ENCODE results near the gene WDFY4. TPM values are rescaled to one million over a fixed set of nuclear protein-coding genes. Genes with fewer than 3 reads are reported as not detected.

The WDFY4 gene
- polyA plus RNA-seq, 1 donor from 2014 or later, result not detected

DNA sequence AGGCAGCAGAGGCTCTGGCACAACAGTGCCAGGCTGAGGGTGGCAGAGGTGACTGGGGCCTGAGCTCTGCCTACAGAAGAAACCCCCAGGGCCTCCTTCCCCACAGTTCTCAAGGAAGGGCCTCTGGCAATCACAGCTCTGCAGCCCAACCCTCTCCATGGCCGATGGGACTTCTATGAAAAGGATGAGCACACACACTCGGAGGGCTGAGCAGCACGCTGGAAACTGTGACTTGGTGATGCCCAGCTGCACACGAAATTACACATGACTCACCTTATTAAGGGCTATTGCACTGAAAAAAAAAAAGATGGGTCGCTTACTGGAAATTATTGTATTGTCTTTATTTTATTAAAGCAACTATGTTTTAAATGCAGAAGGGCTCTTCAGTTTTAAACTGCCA, 297.9 kb downstream of the WDFY4 start:
- TF ChIP-seq POLR2AphosphoS5 (IDR thresholded peaks at IDR 0.05) (no peak), RAD21 (conservative IDR thresholded peaks at IDR 0.05) (no peak), CTCF (IDR thresholded peaks at IDR 0.05; ENCODE audit: poor library complexity, severe bottlenecking) (no peak), EZH2 (IDR thresholded peaks at IDR 0.05; ENCODE audit: borderline replicate concordance, insufficient read depth, low read length, poor library complexity, severe bottlenecking) (no peak), REST (IDR thresholded peaks at IDR 0.05; ENCODE audit: borderline replicate concordance) (no peak), SMC3 (conservative IDR thresholded peaks at IDR 0.05; ENCODE audit: poor library complexity) (no peak), EP300 (conservative IDR thresholded peaks at IDR 0.05; ENCODE audit: poor library complexity, severe bottlenecking) (no peak), MXI1 (conservative IDR thresholded peaks at IDR 0.05; ENCODE audit: poor library complexity, severe bottlenecking) (no peak), TAF1 (IDR thresholded peaks at IDR 0.05; ENCODE audit: low read depth) (no peak)
- no peaks in the 10 kb centered on the region for H3F3A ChIP-seq (ENCODE audit: insufficient read depth, low read length, poor library complexity, severe bottlenecking)
- H2AFZ ChIP-seq (ENCODE audit: low read depth, low read length), result no peak overlapping the region
- H3K9me3 ChIP-seq (ENCODE audit: low read length), result no peaks in the 10 kb centered on the region
- H3K4me2 ChIP-seq (ENCODE audit: low read length), result no peak overlapping the region
- no peaks in the 10 kb centered on the region for H3K79me2 ChIP-seq (replicated peaks; ENCODE audit: insufficient read depth, low read length)
- H3K27ac ChIP-seq (ENCODE audit: low read length), result no peak overlapping the region
- no peaks in the 10 kb centered on the region for H4K20me1 ChIP-seq (ENCODE audit: insufficient read depth)
- no peaks in the 10 kb centered on the region for H3K27me3 ChIP-seq (ENCODE audit: insufficient read depth, low read depth, low read length)
- H3K4me3 ChIP-seq (ENCODE audit: low read length), result no peak overlapping the region
- no peak overlapping the region for H3K9ac ChIP-seq (ENCODE audit: low read length)
- H3K36me3 ChIP-seq (ENCODE audit: insufficient read depth, low read length), result no peaks in the 10 kb centered on the region
- no peaks in the 10 kb centered on the region for H3K9me2 ChIP-seq (ENCODE audit: insufficient read depth, low read length)

GRCh38 chr10:48983648-48984351, 299.1 kb downstream of the WDFY4 start:
- no peak overlapping the region for H3K4me2 ChIP-seq (ENCODE audit: low read length)

More at GRCh38 chr10:48983648-48984351, 299.1 kb downstream of the WDFY4 start:
- Histone ChIP-seq H3K9me3 (ENCODE audit: low read length) (no peaks in the 10 kb centered on the region), H3K9me2 (ENCODE audit: insufficient read depth, low read length) (no peaks in the 10 kb centered on the region), H3K36me3 (ENCODE audit: insufficient read depth, low read length) (no peaks in the 10 kb centered on the region), H3K9ac (ENCODE audit: low read length) (no peak overlapping the region), H3K27me3 (ENCODE audit: insufficient read depth, low read depth, low read length) (no peaks in the 10 kb centered on the region), H4K20me1 (ENCODE audit: insufficient read depth) (no peaks in the 10 kb centered on the region), H3K79me2 (replicated peaks; ENCODE audit: insufficient read depth, low read length) (no peaks in the 10 kb centered on the region), H2AFZ (ENCODE audit: low read depth, low read length) (no peak overlapping the region), H3K27ac (ENCODE audit: low read length) (no peak overlapping the region), H3F3A (ENCODE audit: insufficient read depth, low read length, poor library complexity, severe bottlenecking) (no peaks in the 10 kb centered on the region), H3K4me3 (ENCODE audit: low read length) (no peak overlapping the region)
- TF ChIP-seq REST (IDR thresholded peaks at IDR 0.05; ENCODE audit: borderline replicate concordance), result no peak
- no peak for TF ChIP-seq POLR2AphosphoS5 (IDR thresholded peaks at IDR 0.05)
- TF ChIP-seq TAF1 (IDR thresholded peaks at IDR 0.05; ENCODE audit: low read depth), result no peak
- no peak for TF ChIP-seq EP300 (conservative IDR thresholded peaks at IDR 0.05; ENCODE audit: poor library complexity, severe bottlenecking)
- TF ChIP-seq EZH2 (IDR thresholded peaks at IDR 0.05; ENCODE audit: borderline replicate concordance, insufficient read depth, low read length, poor library complexity, severe bottlenecking), result no peak
- no peak for TF ChIP-seq MXI1 (conservative IDR thresholded peaks at IDR 0.05; ENCODE audit: poor library complexity, severe bottlenecking)
- TF ChIP-seq RAD21 (conservative IDR thresholded peaks at IDR 0.05), result no peak
- TF ChIP-seq SMC3 (conservative IDR thresholded peaks at IDR 0.05; ENCODE audit: poor library complexity), result no peak
- no peak for TF ChIP-seq CTCF (IDR thresholded peaks at IDR 0.05; ENCODE audit: poor library complexity, severe bottlenecking)
